HG03571 (cell line): ENCODE measurements around the gene RPL27.
A peak's percentile ranks its signal among the peaks of the same experiment; 100 is the strongest.
"Not testable (repeated sequence)": the region's sequence is repeated elsewhere in the genome, so short reads cannot be mapped to it uniquely, and the experiment has no call there.

ENCODE experiments used
- ATAC-seq: cut with Tn5 transposase; IDR thresholded peaks from one replicate; pipeline ENCODE4 v1.9.1; 2021; ENCODE audit not compliant: unreplicated experiment

Gene RPL27

DNA sequence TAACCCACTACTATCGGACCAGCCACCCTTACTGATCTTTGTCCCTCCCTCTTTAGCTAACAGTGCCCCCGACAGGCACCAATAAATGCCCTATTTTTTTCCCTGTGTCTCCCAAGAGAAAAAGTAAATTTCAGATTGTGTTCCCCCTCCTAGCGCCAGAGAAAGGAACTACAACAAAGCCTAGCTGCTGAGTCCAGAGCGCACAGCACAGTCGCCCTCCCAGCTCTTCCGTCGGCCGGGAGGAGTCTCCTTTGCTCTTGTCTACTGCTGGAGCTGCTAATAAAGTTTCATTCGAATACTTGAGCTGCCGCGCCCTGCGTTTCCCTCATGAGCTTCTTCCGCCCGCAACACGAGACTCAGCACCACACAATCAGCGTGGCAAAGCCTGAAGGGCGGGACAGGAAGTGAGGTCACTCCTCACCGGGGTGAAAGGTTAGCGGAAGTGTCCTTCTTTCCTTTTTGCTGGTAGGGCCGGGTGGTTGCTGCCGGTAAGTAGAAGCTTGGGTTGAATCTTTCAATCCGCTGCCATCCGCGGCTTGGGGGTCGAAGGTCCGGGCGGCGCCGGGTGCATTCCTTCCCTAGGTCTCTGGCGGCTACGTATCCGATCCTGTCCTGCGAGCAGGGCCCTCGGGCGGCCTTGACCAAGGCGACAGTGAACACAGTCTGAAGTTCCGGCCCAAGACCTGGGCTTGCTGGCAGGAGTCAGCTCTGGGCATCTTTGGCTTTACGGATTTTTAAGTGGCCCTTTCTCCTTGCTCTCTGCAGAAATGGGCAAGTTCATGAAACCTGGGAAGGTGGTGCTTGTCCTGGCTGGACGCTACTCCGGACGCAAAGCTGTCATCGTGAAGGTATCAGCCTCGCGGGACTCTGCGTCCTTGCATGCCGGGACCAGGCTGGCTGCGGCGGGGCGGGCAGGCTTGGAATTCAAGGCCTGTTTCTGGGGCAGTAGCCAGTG, at the start of gene RPL27:
TSS of gene RPL27 (plus strand) at position 436 of the 955 bp plus-strand sequence. CDS start at position 768, 332 bp downstream.
- peak; percentile 88 for ATAC-seq

DNA sequence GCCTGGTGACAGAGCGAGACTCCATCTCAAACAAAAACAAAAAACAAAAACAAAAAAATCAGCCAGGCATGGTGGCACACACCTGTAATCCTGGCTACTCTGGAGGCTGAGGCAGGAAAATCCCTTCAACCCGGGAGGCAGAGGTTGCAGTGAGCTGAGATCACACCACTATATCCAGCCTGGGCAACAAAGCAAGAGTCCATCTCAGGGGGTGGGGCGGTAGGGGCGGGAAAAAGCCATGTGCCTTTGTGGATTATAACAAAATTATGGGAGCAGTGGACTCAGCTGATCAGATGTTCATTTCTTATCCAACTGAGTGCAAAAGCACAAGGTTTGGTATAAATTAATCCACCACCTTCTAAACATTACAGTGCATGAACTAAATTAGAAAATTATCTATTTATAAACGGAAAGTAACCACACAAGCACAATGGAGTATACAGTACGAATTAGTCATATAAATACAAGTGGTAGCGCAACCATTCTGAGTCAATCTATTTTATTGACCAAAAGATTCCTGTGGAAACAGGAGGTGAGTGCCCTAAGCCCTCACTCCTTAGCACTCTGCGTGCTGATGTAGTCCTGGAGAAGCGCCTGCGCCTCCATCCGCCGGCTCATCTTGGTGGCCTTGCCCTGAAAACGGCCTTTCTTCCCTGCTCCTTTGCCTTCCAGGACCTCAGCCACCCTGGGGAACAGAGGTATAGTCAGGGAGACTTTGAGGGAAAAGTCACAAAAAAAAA, 48.0 kb upstream of the RPL27 start:
- no peak for ATAC-seq

DNA sequence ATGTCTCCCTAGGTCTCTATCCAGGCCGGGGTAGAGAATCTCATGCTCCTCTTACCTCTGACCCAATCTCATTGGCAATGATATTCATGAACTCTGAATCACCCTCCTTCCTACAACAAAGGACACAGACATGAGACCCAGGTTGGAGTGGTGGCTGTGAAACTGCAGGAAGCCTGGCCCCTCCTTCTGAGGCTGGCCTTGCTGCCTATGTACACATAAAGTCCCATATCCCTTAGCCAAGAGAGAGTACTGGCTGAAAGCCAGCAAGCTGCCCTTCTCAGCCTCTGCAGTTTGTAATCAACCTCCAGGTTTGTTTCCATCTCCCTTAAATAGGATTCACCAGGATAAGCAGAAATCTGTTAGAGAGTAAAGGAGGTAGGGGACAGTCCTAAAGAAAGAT, 44.5 kb upstream of the RPL27 start:
- ATAC-seq, result no peak

DNA sequence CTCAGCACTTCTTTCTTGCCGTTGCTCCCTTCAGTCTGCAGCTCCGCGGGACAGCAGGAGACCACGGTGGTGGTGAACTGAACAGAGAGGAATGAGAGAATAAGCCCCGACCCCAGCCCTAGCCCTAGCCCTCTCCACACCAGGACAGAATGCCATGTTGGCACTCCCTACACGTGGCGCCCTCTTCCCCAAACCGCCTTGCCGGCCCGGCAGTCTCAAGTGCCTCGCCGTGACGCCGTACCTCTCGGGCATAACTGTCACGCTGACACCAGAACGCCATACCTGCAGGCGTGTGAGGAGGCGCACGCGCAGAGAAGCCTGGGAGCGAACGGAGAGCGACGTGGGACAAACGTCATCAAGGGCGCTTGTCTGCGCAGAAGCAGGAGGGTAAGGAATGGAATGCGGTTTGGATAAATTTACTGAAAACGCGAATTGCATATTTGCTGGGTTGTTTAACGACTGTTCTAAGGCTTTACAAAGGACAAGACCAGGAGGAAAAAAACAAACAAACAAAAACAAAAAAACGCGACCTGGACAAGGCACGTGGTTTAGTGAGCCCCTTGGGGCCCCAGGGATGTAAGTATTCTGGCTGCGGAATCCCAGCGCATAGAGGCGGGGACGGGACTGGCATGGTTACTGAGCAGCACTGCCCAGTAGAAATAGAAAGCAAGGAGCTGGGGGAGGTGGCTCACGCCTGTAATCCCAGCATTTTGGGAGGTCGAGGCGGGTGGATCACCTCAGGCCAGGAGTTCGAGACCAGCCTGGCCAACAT, 33.9 kb upstream of the RPL27 start, which contains the start of gene AARSD1:
TSS of gene AARSD1 (minus strand) at position 294 of the 772 bp plus-strand sequence. CDS start at position 280, 14 bp downstream.
- peak; percentile 75 for ATAC-seq

DNA sequence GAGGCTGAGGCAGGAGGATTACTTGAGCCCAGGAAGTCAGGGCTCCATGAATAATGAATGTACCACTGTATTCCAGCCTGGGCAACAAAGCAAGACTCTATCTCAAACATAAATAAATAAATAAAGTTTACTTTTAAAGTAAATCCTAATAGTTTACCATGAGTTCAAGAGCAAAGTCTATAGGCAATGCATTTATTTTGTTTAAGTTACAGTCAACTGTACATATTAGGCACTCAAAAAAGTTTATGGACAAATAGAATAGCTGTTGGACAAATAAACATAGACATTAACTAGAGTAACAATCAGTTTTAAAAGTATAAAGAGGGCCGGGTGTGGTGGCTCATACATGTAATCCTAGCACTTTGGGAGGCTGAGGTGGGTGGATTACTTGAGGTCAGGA, 30.3 kb upstream of the RPL27 start:
- no peak for ATAC-seq

DNA sequence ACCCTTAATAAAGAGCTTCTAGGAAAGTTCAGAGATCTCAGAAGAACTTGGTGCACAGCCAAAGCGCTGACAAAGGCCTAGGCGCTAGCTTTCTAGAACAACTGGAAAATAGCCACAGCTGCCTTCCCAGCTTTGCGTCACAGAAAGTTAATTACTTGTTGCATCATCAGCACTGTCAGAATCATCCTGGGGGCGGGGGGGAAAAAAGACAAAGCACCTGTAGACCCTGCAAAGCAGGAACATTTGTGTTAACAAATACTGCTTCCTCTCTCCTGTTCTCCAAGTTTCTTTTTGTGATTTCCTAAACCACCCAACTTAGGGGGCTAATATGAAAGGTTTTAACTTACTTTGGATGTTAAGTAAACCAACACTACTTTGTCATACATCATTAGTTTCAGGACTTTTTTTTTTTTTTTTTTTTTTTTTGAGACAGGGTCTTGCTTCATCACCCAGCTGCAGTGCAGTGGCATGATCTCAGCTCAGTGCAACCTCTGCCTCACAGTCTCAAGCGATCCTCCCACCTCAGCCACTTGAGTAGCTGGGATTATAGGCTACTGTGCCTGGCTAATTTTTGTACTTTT, 29.1 kb upstream of the RPL27 start:
- ATAC-seq, result no peak

DNA sequence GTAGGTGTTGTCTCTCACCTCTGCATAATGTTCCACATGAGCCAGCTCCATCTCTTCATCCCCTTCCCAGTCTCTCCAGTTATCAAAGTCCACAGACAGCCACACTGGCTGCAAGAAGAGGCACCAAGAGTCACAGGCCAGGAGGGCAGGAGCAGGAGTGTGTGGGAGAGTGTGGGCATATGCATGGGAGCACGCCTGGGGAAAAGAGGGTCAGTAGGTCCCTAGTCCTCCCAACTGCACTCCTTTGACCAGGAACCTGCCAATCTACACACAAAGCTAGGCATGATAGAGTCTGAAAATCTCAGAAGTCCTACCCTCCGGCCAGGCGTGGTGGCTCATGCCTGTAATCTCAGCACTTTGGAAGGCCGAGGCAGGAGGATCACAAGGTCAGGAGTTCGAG, 26.6 kb upstream of the RPL27 start:
- ATAC-seq, result no peak

DNA sequence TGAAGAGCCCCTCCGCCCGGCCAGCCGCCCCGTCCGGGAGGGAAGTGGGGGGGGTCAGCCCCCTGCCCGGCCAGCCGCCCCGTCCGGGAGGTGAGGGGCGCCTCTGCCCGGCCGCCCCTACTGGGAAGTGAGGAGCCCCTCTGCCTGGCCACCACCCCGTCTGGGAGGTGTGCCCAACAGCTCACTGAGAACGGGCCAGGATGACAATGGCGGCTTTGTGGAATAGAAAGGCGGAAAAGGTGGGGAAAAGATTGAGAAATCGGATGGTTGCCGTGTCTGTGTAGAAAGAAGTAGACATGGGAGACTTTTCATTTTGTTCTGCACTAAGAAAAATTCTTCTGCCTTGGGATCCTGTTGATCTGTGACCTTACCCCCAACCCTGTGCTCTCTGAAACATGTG, 24.9 kb upstream of the RPL27 start:
- ATAC-seq, result not testable (repeated sequence)

DNA sequence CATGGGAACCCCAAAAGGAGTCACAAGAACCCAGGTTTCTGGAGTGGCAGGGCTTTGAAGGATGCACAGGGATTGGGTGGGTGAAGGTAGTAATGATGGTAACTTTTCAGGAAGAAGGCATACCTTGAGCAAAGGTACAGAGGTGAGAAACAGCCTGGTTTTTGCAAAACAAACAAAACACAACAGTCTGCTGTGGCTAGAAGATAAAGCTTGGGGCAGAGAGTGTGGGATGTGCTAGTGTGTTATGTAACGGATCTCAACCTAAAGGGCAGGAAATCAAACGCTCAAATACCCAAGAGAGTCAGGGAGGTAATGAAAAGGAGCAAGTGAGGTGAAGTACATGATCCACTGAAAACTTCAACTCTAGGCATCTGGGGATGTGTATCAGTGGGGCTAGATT, 23.0 kb upstream of the RPL27 start:
- no peak for ATAC-seq

DNA sequence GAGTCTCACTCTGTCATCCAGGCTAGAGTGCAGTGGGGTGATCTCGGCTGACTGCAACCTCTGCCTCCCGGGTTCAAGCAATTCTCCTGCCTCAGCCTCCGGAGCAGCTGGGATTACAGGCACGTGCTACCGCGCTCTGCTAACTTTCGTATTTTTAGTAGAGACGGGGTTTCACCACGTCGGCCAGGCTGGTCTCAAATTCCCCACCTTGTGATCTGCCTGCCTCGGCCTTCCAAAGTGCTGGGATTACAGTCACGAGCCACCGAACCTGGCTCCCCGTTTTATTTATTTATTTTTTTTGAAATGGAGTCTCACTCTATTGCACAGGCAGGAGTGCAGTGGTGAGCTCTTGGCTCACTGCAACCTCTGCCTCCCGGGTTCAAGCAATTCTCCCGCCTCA, 22.5 kb upstream of the RPL27 start:
- not testable (repeated sequence) for ATAC-seq

DNA sequence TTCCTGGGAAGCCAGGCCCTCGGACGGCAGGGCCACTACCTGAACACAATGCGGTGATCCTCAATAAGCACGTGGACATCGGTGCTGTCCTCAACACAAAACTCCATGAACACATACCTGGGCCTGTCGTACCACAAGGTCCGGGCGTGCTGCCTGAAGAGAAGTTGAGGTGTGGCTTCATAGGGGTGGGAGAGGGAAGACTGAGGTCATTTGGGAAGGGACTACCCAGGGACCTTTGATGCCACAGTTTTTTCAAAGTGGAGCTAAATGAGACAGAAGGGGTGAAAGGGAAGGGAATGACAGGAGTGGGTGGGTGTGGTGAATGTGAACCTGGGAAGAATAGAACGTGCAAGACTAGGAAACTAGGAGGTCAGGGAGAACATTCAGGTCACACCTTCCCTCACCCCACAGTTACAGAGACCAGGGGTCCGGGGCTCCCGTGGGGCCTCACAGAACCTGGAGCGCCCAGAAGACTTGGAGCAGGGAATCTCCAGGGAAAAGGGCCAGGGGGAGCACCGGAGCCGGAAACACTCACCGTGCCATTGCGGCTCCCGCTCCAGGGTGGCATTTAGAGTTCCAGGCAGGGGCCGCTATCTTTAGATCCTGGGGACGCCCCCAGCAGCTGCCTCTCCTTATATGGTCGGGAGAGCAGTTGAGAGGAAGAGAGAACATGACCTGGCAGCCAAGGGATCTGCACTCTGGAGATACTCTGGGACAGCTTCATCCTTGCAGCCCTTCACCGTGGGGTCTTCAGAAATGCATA, 18.5 kb upstream of the RPL27 start, which contains the start of gene PTGES3L:
TSS of gene PTGES3L (minus strand) at position 570 of the 763 bp plus-strand sequence. CDS start at position 543, 27 bp downstream.
- no peak for ATAC-seq

DNA sequence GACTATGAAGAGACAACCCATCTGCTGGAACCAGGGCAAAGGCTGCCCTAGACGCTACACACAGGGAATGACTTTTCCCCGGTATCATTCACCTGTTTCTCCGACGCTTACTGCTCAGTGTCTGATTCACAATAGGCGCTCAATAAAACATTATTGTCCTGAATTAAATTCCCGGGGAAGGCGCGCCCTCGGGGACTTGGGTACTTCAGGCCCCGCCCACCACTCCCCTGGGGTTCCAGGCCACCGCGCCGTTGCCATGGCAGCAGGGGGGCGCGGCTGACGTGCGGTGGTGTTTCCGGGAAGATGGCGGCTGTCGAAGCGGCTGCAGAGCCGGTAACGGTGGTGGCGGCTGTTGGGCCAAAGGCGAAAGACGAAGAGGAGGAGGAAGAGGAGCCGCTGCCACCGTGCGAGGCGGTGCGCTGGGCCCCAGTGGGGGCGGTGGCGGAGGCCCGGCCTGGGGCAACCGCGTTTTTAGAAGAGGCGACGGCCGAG, 17.9 kb upstream of the RPL27 start, which contains the start of gene RUNDC1:
TSS of gene RUNDC1 (plus strand) at position 292 of the 492 bp plus-strand sequence. CDS start at position 304, 12 bp downstream.
- ATAC-seq, result no peak

DNA sequence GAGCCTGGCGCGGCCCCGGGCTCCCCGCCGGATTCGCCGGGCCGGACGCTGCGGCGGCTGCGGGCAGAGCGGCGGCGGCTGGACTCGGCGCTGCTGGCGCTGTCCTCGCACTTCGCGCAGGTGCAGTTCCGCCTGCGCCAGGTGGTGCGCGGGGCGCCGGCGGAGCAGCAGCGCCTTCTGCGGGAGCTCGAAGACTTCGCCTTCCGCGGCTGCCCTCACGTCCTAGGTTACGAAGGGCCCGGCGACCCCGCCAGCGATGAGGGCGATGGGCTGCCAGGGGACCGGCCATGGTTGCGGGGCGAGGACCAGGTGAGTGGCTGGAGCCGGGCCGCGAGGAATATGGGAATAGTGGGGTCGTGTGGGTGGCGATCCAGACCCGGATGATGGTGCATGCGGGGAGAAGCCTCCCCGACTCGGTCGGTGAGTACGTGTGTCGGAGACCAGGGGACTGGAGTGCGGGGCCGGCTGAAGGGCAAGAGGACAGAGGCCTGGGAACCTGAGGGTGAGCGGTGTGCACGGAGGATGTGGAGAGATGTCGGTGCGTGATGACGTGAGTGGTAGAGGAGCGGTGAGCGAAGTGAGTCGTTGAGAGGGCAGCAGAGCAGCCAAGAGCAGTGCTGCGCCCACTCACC, 17.3 kb upstream of the RPL27 start:
- no peak for ATAC-seq

DNA sequence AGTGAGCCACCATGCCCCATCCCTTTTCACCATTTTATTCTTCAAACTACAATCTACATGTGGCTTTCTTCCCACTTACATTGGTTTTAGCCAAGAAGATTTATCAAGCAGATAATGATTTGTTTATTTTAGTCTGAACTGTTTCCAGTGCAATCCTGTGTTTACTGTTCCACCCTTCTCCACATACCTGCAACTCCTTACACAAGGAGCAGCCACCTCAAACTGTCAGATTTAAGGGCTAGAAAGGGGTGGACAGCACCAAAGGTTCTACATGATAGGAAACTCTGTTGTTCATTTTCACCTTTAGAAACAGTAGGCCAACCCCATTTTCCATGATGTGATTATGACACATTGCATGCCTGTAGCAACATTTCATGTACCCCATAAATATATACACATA, 16.0 kb upstream of the RPL27 start:
- ATAC-seq, result no peak

DNA sequence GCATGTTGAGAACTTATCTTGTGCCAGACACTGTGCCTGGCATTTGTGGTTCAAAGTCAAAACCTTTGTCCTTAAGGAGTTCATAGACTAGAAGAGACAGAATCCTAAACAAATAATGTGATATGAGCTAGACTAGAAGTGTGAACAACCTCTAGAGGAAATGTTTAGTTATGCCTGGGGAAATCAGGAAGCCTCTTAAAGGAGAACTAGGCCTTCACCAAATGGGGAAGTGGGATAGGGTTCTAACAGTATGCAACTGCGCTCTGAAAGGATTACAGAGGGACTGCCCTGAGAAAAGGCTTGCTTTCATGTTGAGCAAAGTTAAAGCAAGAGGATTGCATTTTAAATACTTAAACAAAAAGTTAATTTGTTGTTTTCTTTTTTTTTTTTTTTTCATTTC, 13.0 kb upstream of the RPL27 start:
- ATAC-seq, result no peak

DNA sequence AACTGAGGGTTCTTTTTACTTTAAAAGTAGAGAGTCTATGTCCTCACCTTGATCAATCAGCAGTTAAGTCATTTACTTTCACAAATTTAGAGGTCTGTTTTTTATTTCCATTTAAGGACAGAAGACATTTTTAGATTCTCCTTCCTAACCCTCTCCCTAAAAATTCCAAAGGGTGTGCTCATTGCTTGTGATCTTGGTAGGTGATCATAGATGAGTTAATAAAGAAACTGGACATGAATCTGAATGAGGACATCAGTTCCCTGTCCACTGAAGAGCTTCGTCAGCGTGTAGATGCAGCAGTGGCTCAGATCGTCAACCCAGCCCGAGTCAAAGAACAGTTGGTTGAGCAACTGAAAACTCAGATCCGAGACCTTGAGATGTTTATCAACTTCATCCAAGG, 9.1 kb upstream of the RPL27 start:
- ATAC-seq, result no peak

DNA sequence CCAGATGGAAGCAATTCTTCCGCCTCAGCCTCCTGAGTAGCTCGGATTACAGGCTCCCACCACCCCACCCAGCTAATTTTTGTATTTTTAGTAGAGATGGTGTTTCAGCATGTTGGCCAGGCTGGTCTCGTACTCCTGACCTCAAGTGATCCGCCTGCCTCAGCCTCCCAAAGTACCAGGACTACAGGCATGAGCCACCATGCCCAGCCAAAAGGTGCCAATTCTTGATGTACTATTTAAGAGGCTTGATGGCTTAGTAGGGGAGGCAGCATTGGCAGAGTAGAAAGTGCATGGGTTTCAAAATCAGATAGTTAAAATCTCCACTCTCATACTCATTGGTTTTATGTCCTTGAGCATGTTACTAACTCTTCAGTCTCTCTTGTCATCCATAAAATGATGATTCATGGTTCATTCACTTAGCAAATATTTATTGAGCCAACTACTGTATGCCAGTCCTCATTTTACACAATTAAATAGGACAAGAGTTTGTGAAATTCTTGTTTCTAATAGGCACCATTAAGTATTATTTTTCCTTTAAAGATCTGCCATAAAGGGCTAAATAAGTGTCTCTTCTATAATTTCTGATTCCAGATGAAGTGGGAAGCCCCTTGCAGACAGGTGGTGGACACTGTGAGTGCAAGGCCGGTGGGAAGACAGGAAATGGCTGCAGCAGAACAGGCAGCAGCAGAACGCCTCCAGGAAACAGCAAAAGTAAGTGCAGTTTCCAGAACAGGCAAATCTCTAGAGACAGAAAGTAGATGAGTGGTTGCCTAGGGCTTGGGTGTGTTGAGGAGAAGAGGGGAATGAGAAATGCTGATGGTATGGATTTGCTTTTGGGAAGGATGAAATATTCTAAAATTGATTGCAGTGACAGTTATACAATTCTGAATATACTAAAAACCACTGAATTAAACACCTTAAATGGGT, 8.2 kb upstream of the RPL27 start:
- ATAC-seq, result no peak

DNA sequence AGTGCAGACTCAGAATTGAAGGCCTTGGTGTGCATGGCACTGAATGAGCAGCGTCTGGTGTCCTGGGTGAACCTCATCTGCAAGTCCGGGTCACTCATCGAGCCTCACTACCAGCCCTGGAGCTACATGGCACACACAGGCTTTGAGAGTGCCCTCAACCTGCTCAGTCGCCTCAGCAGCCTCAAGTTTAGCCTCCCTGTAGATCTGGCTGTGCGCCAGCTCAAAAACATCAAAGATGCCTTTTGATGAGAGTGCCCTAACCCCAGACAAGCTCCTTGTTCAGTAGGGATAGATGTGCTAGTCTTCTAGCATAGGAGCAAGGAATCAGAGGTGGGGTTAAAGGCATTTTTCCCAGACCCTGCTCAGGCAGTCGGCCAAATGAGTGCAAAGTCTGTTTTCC, 6.7 kb upstream of the RPL27 start:
- no peak for ATAC-seq
